Loucy (cell line): ENCODE data around the gene TBX10.
A peak's percentile ranks its signal among the peaks of the same experiment; 100 is the strongest.
"Not testable (repeated sequence)": the region's sequence is repeated elsewhere in the genome, so short reads cannot be mapped to it uniquely, and the experiment has no call there.

Source experiments
- H2AFZ ChIP-seq: fragments of 200-600 bp; sonication (generic); 2 replicates; pipeline ENCODE4 v1.6.0; 2016; ENCODE audit warnings: antibody characterized with exemption, mild to moderate bottlenecking, low read length, moderate library complexity
- H3F3A ChIP-seq: fragments of 200-600 bp; 2 replicates; pipeline ENCODE4 v1.6.0; 2016; ENCODE audit warnings: antibody characterized with exemption, low read depth, mild to moderate bottlenecking
- H3K27me3 ChIP-seq: fragments of 200-600 bp; sonication (generic); 2 replicates; pipeline ENCODE4 v1.6.1; 2014; ENCODE audit warnings: low read length, mild to moderate bottlenecking; ENCODE audit not compliant: insufficient read depth, poor library complexity, severe bottlenecking
- H3K36me3 ChIP-seq: fragments of 200-600 bp; sonication (generic); 2 replicates; pipeline ENCODE4 v1.6.1; 2016; ENCODE audit warnings: low read length; ENCODE audit not compliant: insufficient read depth
- H3K4me1 ChIP-seq: fragments of 200-600 bp; sonication (generic); 2 replicates; pipeline ENCODE4 v1.5.1; 2014; ENCODE audit warnings: low read length, mild to moderate bottlenecking; ENCODE audit not compliant: insufficient read depth, poor library complexity, severe bottlenecking
- H3K4me2 ChIP-seq: fragments of 200-600 bp; sonication (generic); 2 replicates; pipeline ENCODE4 v1.6.0; 2014; ENCODE audit warnings: antibody characterized with exemption, low read length, low read depth, mild to moderate bottlenecking; ENCODE audit not compliant: poor library complexity, severe bottlenecking
- H3K4me3 ChIP-seq: fragments of 200-600 bp; sonication (generic); 2 replicates; pipeline ENCODE4 v1.5.1; 2014; ENCODE audit warnings: low read length, mild to moderate bottlenecking, mixed read lengths; ENCODE audit not compliant: poor library complexity, severe bottlenecking
- H3K79me2 ChIP-seq: fragments of 200-600 bp; sonication (generic); 2 replicates; pipeline ENCODE4 v1.6.1; 2014; ENCODE audit warnings: low read length; ENCODE audit not compliant: insufficient read depth
- H3K9ac ChIP-seq: fragments of 200-600 bp; sonication (generic); 2 replicates; pipeline ENCODE4 v1.6.0; 2014; ENCODE audit warnings: mild to moderate bottlenecking, low read depth, low read length, moderate library complexity; ENCODE audit not compliant: poor library complexity, severe bottlenecking
- H3K9me2 ChIP-seq: fragments of 200-600 bp; sonication (generic); replicated peaks from 2 replicates; pipeline ENCODE4 v1.6.1; 2016; ENCODE audit warnings: low read depth, low read length, mixed read lengths
- H3K9me3 ChIP-seq: fragments of 200-600 bp; sonication (generic); 2 replicates; pipeline ENCODE4 v1.6.1; 2014; ENCODE audit warnings: mild to moderate bottlenecking, antibody characterized with exemption, low read length, low read depth; ENCODE audit not compliant: insufficient read depth
- H4K20me1 ChIP-seq: fragments of 200-600 bp; sonication (generic); 2 replicates; pipeline ENCODE4 v1.6.0; 2014; ENCODE audit warnings: antibody characterized with exemption, low read length, mild to moderate bottlenecking; ENCODE audit not compliant: insufficient read depth, poor library complexity, severe bottlenecking
- EZH2phosphoT487 ChIP-seq: fragments of 200-600 bp; IDR thresholded peaks from 2 replicates; pipeline ENCODE4 v1.6.1; 2018; ENCODE audit warnings: antibody characterized with exemption, mild to moderate bottlenecking, moderate library complexity, borderline replicate concordance
- TF ChIP-seq, protein P1 (sequence below): fragments of 200-600 bp; sonication (generic); conservative IDR thresholded peaks from 2 replicates; pipeline ENCODE4 v1.5.1; 2014; ENCODE audit warnings: mild to moderate bottlenecking, antibody characterized with exemption, low read length

TBX10 gene

DNA sequence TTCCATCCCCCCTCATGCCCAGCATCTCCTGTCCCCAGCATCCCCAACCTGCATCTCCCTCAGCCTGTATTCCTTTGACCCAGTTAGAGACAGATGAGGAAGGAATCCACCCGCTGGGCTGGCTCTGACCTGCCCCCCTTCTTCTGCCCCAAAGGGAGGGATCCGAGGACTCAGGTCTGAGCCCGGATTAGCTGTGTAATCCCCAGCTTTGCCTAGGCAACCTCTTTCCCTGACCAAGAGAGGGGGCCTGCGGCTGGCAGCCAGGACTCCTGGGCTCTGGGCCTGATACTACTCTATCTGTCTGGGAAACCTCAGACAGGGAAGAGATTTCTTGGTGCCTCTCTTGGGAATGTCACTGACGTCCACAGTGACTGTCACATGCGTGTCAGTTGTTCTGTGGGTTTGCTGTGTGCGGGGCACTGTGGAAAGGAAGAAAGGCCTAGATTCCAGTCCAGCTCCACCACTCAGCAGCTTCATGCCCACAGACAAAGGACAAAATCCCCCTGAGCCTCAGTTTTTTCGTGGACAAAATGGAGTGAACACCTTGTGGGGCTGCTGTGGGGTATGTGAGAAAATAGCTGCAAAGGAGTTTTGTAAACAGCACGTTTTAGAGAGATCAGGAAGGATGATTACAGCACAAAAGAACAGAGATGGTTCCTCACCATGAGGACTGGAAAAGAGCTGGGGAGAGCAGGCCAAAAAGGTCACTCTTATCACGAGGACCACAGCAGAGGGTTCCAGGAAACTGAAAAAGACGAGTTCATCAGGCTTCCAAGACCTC is 34.1 kb downstream of the TBX10 start:
- peaks cover 28% of the 10 kb centered on the region for H3K79me2 ChIP-seq
- H3K36me3 ChIP-seq, result no peaks in the 10 kb centered on the region; the same call in 1 of the 2 replicates
- peaks cover 66% of the 10 kb centered on the region for H3K4me1 ChIP-seq
- no peak overlapping the region for H2AFZ ChIP-seq
- H3K4me3 ChIP-seq, result peak overlapping the region; percentile 95
- peaks cover 5% of the 10 kb centered on the region; the same call in 1 of the 2 replicates for H3K9me3 ChIP-seq
- H3F3A ChIP-seq, result peaks cover 14% of the 10 kb centered on the region
- peak overlapping the region; percentile 87 for H3K4me2 ChIP-seq
- TF ChIP-seq, protein P1, sequence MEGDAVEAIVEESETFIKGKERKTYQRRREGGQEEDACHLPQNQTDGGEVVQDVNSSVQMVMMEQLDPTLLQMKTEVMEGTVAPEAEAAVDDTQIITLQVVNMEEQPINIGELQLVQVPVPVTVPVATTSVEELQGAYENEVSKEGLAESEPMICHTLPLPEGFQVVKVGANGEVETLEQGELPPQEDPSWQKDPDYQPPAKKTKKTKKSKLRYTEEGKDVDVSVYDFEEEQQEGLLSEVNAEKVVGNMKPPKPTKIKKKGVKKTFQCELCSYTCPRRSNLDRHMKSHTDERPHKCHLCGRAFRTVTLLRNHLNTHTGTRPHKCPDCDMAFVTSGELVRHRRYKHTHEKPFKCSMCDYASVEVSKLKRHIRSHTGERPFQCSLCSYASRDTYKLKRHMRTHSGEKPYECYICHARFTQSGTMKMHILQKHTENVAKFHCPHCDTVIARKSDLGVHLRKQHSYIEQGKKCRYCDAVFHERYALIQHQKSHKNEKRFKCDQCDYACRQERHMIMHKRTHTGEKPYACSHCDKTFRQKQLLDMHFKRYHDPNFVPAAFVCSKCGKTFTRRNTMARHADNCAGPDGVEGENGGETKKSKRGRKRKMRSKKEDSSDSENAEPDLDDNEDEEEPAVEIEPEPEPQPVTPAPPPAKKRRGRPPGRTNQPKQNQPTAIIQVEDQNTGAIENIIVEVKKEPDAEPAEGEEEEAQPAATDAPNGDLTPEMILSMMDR, result no peak
- TF ChIP-seq EZH2phosphoT487, result no peak
- no peaks in the 10 kb centered on the region for H4K20me1 ChIP-seq
- H3K9me2 ChIP-seq, result no peaks in the 10 kb centered on the region
- peak overlapping the region; percentile 77 for H3K9ac ChIP-seq
- H3K27me3 ChIP-seq, result no peaks in the 10 kb centered on the region

DNA sequence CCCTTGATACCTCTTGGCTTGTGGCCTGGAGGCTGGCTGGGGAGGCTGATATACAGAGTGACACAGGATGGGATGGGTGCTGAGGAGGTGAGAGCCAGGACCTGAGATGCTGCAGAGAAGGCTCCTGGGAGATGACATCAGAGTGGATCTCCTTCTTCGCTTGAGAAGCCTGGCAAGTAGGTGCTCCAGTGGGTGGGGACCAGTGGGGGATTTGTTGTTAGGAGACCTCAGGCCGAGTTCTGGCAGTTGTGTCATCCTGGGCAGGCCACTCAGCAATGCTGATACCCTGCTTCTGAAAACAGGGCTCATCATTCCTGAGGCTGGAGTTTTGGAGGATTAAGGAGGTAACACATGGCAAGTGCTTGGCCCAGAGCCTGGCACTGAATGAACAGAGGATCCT is 34.7 kb downstream of the TBX10 start:
- no peaks in the 10 kb centered on the region; the same call in 1 of the 2 replicates for H3K36me3 ChIP-seq
- H3K9me3 ChIP-seq, result peaks cover 5% of the 10 kb centered on the region; the same call in 1 of the 2 replicates
- H3K4me3 ChIP-seq, result no peak overlapping the region
- no peak overlapping the region for H2AFZ ChIP-seq
- H4K20me1 ChIP-seq, result no peaks in the 10 kb centered on the region
- H3K4me2 ChIP-seq, result no peak overlapping the region
- no peaks in the 10 kb centered on the region for H3K9me2 ChIP-seq
- TF ChIP-seq, protein P1, result no peak
- no peak for TF ChIP-seq EZH2phosphoT487
- no peaks in the 10 kb centered on the region for H3K27me3 ChIP-seq
- peaks cover 70% of the 10 kb centered on the region for H3K4me1 ChIP-seq
- H3K79me2 ChIP-seq, result peaks cover 28% of the 10 kb centered on the region
- H3K9ac ChIP-seq, result peak overlapping the region; percentile 77
- peaks cover 17% of the 10 kb centered on the region for H3F3A ChIP-seq

DNA sequence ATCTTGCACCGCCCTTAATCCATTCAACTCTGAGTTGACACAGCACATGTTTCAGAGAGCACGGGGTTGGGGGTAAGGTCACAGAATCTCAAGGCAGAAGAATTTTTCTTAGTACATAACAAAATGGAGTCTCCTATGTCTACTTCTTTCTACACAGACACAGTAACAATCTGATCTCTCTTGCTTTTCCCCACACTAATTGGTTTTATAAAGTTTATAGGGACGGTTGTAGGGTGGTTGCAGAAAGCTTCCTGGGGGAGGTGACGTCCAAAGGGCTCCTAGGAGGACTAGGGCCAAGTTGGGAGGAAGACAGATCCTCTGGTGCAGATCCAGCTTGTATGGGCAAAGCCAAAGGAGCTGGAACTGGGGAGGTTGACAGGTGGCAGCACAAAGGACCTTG is 35.4 kb downstream of the TBX10 start:
- H3F3A ChIP-seq, result peaks cover 19% of the 10 kb centered on the region
- not testable (repeated sequence) for H3K4me3 ChIP-seq, H2AFZ ChIP-seq, H4K20me1 ChIP-seq, H3K9me2 ChIP-seq, H3K27me3 ChIP-seq, H3K4me2 ChIP-seq, H3K9me3 ChIP-seq, H3K36me3 ChIP-seq
- H3K4me1 ChIP-seq, result peaks cover 77% of the 10 kb centered on the region
- peaks cover 24% of the 10 kb centered on the region for H3K79me2 ChIP-seq
- peak overlapping the region; percentile 77 for H3K9ac ChIP-seq

DNA sequence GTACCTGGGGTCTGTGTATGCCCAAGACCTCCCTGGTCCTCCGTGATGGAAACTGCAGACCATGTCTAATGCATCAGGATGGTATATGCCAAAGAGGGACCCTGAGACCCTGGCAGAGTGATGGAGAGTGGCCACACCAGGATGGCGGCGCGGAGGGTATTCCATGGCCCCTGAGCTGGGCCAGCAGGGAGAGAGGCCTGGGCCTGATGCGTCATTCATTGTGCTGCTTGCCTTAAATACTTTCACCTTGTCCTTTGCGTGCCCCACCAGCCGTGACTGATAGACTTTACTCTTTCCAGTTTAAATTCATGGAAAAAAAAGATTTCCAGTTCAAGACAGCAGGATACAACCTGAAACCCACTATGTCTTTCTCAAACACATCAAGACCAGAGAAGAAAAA is 38.5 kb downstream of the TBX10 start:
- Histone ChIP-seq H3K4me1 (peaks cover 75% of the 10 kb centered on the region), H3K79me2 (no peaks in the 10 kb centered on the region), H3K9ac (peak overlapping the region; percentile 86), H3K4me3 (peak overlapping the region; percentile 66), H3K9me2 (no peaks in the 10 kb centered on the region), H2AFZ (no peak overlapping the region), H4K20me1 (no peaks in the 10 kb centered on the region), H3F3A (peaks cover 19% of the 10 kb centered on the region), H3K9me3 (peaks cover 9% of the 10 kb centered on the region; the same call in 1 of the 2 replicates), H3K27me3 (no peaks in the 10 kb centered on the region), H3K4me2 (peak overlapping the region; percentile 78), H3K36me3 (no peaks in the 10 kb centered on the region)
- TF ChIP-seq EZH2phosphoT487, result no peak
- TF ChIP-seq, protein P1, result no peak
